Cortex of kidney (tissue), 1 donor: Measurements from ENCODE around the gene PDIA3.
"Not testable (repeated sequence)": the region's sequence is repeated elsewhere in the genome, so short reads cannot be mapped to it uniquely, and the experiment has no call there.

ENCODE experiments used
- DNase-seq: peaks from one replicate; lab custom pipeline; 2025; lab: John Stamatoyannopoulos, UW

Gene PDIA3

DNA sequence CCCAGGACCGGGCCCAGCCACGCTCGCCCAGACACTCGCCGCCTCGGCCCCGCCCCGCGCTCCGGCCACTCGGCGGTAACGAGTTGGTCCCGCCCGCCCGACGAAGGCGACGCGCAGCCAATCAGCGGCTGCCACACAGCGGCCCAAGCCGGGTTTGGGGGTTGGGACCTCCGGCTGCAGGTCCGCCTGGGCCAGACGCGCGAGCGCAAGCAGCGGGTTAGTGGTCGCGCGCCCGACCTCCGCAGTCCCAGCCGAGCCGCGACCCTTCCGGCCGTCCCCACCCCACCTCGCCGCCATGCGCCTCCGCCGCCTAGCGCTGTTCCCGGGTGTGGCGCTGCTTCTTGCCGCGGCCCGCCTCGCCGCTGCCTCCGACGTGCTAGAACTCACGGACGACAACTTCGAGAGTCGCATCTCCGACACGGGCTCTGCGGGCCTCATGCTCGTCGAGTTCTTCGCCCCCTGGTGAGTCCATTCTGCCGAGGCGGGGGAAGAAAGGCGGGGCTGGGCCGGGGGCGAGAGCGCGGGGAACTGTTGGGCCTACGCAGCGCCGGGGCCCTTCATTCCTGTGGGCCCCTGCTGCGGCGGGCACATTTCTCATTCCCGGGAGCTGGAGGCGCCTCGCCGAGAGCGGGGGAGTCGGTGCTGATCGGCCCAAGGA, at the start of gene PDIA3:
Gene PDIA3 (plus strand): TSS at position 194 of the 658 bp plus-strand sequence. CDS start 102 bp downstream, at position 296.
- peak; percentile 66 for DNase-seq

DNA sequence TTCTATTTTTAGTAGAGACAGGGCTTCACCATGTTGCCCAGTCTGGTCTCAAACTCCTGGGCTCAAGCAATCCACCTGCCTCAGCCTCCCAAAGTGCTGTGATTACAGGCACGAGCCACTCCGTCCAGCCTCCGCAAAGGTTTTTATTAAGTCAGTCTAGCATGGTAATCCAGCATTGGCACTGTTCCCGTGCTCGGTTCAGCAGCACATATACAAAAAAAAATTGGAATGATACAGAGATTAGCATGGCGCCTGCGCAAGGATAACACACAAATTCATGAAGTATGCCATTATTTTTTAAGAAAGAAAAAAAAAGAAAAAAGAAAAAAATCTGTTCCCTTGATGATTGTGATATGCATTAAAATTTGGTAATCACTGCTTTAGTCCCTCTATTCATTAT, 44.1 kb upstream of the PDIA3 start:
- DNase-seq, result no peak

DNA sequence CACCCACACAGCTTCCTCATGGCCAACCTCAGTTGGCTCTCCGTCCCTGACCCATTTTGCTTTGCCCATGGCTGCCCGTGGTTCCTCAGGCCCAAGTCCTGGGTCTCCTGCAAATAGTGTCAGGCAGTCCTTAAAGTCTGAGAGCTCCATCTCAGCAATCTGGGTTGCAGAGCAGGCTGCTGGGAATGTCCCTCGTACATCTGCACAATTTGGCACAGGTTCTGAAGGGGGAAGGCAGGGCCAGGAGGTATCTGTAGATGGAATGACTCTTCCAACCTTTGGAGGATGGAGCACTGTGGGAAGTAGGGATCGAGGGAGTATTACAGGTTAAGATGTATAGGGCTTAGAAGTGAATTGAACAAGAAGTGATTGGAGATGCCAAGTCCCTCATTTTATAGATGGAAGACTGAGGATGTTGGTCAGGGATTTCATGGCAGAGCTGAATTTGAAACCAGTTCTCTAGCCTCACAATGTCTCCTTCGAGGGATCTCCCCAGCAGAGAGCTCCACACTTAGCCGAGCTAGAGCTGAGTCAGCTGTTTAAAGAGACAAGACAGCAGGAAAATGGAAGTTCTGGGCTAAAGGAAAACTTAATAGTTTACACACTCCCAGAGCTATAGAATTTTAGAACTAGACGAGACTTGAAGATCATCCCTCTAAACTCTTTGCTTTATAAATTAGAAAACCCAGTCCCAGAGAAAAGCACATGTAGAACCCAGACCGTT, 43.4 kb upstream of the PDIA3 start:
- DNase-seq, result no peak

DNA sequence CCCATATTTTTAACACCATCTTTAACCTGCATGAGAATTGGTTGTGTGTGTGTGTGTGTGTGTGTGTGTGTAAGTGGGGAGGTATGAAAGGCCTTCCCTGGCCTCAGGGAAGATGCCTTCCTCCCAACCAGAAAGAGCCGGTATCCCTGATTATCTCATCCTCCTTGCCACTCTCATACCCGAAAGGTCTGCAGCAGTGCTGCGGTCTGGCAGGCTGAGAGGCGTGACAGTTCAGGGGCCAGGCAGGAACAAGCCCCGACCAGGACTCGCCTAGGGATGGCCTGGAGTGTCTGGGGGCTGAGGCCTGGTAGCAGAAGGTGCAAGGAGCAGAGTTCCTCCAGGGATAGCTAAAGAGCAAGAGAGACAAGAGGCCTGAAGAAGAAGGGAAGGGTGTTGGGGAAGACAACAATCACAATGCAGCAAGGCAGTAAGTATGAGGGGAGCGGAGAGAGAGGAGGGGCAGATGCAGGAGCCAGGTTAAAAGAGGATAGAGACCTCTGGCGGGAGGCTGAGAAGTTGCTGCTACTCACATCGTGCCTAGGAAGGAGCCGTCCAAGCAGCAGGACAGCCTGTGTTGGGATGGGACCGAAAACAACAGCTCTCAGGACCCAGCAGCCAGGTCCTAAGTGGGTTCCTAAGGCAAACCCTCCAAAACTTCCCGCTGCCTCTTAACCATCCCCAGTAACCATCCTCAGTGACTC, 35.7 kb upstream of the PDIA3 start:
- DNase-seq, result not testable (repeated sequence)

DNA sequence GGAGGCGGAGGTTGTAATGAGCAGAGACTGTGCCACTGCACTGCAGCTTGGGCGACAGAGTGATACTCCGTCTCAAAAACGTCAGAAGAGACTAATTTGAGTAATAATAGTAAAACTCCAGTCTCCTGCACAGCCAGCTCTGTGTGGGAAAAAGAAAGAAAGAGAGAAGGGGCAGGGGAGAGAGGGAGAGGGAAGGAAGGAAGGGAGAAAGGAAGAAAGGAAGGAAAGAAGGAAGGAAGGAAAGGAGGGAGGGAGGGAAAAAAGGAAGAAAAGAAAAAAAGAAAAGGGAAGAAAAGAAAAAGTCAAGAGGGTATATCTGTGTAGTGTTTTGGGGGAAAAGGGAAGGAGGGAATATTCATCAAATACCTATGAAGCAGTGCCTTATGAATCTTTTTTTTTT, 23.1 kb upstream of the PDIA3 start:
- DNase-seq, result no peak

DNA sequence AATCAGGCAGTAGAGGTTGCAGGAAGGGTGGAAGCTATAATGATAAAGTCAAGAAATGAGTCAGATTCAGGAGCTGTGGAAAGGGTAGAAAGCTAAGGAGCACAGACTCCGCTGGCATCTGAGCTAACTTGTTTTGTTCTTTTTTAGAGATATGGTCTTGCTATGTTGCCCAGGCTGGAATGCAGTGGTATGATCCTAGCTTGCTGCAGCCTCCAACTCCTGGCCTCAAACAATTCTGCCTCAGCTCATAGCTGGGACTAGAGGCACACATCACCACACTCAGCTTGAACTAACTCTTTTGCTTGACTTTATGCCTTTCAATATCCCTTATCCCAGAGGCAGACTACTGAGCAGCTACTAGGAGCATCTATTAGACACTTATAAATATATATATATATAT, 19.9 kb upstream of the PDIA3 start:
- DNase-seq, result not testable (repeated sequence)

DNA sequence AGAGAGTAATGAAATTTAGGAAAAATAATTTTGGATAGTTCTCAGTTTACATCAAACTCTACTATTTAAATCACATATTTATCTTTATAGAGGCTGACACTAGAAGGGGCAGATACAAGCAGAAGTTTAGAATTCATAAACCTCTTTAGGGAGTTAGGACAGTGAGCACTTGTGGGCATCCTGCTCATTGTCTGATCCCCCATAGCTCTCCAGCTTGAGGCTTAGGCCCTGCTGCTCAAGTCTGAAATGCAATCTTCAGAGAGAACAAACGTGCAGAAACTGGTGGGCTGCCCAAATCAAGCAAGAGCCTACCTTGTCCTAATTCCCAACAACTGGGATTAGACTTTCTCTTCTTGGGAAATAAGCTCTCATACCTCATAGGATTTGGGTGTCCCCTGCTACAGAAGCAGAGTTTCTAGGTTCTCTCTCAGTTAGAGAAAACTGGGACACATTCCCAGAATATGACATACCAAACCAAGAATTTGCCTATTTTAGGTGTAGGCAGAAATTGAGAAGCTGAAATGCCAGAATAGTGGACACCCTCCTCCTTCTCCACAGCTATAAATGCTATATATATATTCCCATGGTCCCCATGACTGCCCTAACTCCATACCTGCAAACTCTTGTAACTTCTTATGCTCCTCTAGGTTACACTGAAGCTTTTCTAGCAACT, 18.0 kb upstream of the PDIA3 start:
- DNase-seq, result not testable (repeated sequence)

DNA sequence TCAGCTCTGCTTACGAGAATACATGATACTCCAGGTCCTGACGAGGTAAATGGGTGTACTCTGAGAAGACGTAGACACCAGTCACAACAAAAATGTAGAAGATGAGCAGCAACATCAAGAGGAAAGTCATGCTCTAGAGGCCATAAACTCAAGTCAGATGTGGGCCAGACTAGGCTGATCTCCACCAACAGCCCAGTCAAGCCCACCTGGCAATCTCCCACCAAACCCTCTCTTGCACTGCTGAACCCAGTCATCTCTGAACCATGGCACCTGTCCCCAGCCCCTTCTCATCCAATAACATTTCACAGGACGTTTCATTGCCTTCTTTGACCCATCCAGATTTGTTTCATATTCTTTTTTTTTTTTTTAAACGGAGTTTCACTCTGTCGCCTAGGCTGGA, 10.8 kb upstream of the PDIA3 start:
- DNase-seq, result no peak

DNA sequence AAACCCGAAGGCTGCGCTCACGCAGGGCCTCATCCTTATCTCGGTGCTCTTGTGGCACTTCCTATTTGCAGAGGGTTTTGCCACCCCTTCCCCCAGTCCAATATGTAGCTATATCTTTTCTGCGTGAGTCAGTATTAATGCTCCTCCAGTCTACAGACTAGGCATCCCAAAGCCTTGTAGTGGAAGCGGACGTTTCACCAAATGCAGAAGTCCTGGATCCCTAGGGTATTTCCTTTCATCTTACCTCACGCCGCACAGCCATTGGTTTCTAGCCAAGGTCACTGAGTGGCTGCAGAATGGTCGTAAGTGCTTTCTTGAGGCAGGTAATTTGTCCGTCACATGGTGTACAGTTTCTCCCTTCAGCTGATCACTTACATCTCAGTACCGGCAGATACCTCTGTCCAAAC, 668 bp downstream of the PDIA3 start:
- DNase-seq, result not testable (repeated sequence)

DNA sequence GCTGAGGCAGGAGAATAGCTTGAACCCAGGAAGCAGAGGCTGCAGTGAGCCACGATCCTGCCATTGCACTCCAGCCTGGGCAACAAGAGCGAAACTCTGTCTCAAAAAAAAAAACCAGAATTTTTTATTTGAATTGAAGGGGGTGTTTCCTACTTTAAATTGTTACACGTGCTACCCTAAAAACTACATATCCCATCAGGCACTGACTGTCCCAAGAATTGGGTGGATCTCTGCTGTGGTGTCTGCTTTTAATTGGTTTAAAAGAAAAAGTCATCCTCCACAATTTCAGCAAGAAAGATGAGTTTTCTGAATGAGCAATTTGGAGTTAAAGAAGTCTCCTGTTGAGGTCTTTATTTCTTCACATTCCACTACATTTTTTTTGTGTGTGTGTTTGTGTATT, 2.1 kb downstream of the PDIA3 start:
- no peak for DNase-seq

DNA sequence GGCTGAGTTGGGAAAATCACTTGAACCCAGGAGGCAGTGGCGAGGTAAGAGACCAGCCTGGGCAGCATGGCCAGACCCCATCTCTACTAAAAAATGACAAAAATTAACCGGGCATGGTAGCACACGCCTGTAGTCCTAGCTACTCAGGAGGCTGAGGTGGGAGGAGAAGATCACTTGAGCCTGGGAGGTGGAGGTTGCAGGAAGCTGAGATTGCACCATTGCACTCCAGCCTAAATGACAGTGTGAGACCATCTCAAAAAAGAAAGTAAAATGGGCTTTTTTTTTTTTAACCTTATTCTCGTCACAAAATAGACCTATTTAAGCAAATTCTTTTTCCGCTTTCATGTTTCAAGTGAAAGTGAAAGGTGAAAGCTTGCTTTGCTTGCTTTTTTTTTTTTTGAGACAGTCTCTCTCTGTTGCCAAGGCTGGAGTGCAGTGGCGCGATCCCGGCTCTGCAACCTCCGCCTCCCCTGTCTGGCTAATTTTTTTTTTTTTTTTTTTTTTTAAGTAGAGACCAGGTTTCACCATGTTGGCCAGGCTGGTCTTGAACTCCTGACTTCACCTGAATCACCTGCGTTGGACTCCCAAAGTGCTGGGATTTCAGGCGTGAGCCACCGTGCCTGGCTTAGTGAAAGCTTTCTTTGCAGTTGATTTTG, 3.6 kb downstream of the PDIA3 start:
- DNase-seq, result no peak

DNA sequence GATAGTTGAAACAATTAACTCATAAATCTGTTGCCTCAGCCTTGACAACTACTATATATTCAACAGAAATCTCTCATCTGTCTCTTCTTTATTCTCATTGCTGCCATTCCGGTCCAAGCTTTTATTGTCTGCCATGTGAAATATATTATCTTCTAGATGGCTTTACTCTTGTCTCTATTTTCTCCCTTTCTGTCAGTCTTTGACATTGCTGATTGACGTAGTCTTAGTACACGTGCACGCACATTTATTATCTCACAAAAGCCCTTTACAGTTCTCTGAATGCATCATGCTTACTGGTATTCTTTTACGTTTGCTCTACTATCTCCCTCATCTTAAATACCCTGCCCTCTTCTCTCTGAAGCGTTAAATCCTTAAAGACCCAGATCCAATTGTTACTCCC, 5.6 kb downstream of the PDIA3 start:
- DNase-seq, result no peak

DNA sequence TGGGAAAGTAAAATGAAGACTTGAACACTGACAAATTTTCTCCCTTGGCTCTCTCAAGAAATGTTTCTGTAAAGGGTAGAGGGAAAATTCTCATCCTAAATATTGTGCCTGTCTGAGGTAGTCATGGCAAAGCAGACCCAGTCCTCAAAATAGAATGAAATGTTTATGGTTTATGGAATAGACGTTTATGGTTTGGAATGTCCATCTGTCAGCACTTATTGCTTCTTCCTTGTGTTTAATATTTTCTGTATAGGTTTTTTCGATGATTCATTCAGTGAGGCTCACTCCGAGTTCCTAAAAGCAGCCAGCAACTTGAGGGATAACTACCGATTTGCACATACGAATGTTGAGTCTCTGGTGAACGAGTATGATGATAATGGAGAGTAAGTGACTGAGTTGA, 16.6 kb downstream of the PDIA3 start:
- no peak for DNase-seq

DNA sequence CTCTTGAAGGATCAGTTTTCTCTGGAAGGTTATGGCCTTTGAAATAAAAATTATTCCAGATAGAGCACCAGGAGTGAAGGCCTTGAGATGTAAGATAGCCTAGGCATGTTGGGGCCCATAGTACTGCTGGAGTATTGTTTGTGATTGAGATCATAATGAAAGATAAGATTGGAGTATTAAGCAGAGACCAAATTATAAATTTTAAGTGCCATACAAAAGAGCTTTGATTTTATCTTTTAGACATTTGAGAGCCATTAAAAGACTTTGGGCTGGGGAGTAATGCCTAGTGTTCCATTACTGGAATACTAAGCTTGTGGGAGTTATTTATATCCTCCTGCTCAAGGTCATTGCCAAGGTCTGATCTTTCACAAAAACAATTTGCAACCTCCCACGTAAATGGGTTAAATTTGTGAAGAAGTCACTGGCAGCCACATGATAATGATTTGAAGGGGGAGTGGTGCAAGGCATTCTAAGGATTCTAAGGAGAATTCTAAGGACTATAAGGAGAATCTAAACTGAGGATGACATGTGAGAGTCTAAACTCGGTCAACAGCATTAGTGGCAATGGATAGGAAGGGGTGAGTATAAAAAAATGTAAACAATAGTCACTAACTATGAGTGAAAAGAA, 17.7 kb downstream of the PDIA3 start:
- DNase-seq, result no peak

DNA sequence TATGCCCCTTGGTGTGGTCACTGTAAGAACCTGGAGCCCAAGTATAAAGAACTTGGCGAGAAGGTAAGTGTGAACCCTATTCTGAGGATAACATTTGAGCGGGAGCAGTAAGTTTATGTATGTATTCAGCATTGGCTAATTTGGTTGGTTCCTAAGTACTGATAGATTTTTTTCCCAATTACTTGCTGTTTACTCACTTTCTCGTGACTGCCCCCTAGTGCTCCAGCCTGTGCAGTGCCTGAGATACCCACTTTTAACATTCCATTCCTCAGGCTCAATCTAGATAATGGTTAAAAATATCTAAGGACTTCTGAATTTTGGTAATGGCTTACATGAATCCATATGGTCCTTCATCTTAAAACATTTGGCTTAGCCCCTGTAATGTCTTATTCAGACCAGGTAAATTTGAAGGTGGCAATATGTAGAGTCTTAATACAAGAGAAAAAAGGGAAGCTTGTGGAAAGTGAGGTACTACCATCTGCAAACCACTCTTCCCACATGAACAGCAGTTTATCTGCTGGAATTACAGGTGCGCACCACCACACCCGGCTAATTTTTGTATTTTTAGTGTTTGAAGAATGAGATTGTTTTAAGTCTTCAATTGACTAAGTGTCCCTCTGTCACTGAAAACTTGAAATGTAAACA, 23.5 kb downstream of the PDIA3 start:
- no peak for DNase-seq

DNA sequence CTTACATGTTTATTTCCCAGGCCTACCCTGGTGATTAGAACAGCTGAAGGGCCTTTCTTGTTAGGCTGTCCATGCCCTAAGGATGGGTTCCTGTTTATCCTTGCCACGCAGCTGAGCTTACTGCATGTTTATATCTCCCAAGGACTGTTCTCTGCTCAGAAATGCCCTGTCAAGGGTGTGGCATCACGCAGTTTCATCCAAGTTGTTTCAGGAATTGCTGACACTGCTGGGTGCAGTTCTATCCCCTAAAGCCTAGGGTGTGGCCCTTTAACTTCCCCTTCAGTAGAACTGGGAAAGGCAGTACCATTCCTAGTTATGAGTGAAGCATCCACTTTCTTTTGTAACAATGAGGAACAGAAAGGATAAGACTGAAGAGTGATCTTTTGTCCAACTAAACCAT, 25.6 kb downstream of the PDIA3 start:
- no peak for DNase-seq

DNA sequence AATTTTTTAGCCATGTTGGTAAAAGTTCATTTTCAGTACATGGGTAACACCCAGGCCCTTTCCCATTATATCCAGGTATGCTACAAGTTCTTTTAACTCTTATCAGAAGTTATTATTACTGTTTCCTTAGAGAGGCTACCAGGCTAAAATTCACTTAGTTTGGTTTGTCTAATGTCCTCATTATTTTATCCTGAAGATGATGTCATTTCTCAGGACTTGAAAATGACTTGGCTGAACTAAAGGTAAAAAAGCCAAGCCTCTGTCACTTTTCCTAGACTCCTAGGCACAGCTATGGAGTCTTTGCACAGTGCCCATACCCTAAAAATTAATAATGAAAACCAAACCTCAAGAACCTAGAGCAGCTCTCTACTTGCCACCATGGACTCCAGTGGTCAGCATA, 26.4 kb downstream of the PDIA3 start:
- DNase-seq, result no peak

DNA sequence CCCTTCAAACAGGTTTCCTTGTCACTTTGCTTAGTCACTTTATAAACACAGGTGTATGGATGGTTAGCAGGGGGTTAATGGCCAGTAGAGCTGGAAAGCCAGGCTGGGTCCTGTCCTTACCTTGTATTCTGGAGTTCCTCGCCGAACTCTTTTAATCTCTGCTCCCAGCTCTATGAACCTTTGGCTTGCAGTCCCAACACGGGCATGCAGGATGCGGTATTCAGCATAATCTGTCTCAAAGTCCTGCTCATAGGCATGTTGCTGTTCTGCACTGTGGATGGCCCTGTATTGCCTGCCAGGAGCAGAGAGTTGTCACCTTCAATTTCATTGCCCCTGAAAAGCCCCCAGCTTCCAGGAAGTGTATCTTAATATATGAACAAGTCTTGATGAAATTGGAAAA, 27.8 kb downstream of the PDIA3 start:
- DNase-seq, result no peak

DNA sequence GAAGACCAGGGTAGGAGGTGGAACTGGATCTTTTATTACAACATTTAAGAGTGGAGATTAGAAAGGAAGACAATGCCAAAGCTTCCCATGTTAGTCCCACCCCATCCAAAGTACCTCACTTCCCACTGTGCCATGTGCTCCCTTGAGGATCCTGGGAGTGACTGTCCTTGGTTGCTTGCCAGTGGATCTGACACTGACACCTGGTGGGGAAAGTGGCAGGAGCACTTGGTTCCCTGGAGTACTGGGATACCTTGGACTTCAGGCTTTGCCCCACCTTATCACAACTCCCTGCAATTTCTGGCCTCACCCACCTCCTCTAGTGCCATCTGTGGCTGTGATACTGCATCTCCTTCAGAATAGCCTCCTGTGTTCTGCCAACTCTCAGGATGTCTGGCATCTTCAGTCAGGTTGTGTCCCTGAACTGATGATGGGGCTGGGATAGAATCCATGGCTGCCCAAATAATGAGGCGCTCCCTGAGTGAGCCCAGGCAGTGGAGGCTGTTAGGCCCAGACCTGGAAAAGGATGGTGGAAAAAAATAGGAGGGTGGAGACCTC, 29.2 kb downstream of the PDIA3 start:
- no peak for DNase-seq

DNA sequence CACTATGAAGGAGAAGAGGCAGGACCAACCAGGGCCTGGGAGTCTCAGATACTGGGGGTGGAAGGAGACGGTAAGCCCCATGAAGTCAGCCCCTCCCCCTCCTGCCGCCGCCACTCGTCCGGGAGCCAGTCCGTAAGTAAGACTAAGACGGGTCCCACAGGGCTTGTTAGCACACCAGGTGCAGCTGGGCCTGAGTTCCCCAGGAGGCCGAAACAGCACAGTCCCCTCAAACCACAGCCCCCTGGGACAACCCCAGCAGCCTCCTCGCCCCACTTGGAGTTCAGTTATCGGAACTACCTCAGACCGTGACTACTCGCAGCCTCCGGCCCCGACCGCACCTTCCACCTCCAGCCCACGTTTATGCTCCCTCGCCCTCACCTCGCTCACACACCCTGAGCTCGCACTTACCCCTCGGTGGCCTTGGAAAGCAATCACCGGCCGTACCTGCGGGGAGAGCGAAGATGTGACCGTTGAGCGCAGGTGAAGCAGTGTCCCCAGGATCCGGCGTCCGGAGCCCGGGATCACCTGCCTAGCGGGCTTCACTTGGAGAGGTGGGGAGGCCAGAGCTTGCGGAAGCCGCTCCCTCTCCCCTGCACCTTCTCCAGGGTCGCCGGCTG, 30.0 kb downstream of the PDIA3 start:
- DNase-seq, result no peak
